Measurements from ENCODE around the gene HDAC7.
"Not testable (repeated sequence)": the region's sequence is repeated elsewhere in the genome, so short reads cannot be mapped to it uniquely, and the experiment has no call there.

Gene HDAC7

GRCh38 chr12:47813511-47814196, 6.0 kb downstream of the HDAC7 start:
- no peak for TF ChIP-seq CTCF (IDR thresholded peaks at IDR 0.05; ENCODE audit: low read depth, low read length)
- peak overlapping the region; percentile 19 to 38 for H3K4me3 ChIP-seq (replicated peaks in 1 of 2; ENCODE audit: low read depth in 2 of 2, low read length in 2 of 2)
- peak in 1 of 2 donors; percentile 50 for DNase-seq (ENCODE audit: low read depth in 2 of 2)

DNA sequence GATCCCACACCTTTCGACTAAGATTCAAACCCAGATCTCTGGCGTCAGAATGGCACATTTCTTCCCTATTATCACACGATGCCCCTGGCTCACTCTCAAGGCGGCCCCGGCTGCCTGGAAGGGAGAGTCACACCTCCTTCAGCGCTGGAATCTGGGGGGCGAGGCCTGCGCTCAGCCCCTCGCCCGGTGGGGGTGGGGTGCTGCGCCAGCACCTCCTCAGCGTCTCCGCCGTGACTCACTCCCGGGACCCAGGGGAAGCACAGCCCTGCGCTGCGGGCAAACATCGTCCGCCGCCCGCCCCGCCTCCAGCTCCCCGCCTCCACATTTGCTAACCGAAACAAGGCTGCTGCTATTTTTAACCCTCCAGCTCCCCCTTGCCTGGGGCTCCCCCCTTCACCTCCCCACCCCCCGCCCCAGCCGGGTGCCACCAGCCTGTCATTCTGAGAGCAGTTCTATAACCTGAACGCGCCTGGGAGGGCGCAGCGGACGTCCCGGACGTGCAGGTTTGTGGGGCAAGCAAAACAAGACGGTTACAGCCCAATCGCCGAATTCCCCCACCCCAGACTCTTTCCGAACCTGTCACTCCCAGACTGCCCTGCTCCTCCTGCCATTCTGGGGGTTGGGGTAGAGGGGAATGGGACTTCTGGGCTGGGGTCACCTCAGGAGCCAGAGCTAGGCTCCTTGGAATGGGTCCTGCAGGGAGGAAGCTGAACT, 6.7 kb downstream of the HDAC7 start:
- TF ChIP-seq CTCF (IDR thresholded peaks at IDR 0.05; ENCODE audit: low read depth, low read length): no peak
- DNase-seq (ENCODE audit: low read depth in 2 of 2): peak; percentile 82 to 93

GRCh38 chr12:47811581-47812484, 7.9 kb downstream of the HDAC7 start:
- peak overlapping the region in 1 of 2 donors; percentile 16 for H3K4me3 ChIP-seq (replicated peaks in 1 of 2; ENCODE audit: low read depth in 2 of 2, low read length in 2 of 2)
- TF ChIP-seq CTCF (IDR thresholded peaks at IDR 0.05; ENCODE audit: low read depth, low read length): no peak
- peak; percentile 92 to 93 for DNase-seq (ENCODE audit: low read depth in 2 of 2)

More for the DNA sequence above, 6.7 kb downstream of the HDAC7 start:
- peak overlapping the region; percentile 19 to 38 for H3K4me3 ChIP-seq (replicated peaks in 1 of 2; ENCODE audit: low read depth in 2 of 2, low read length in 2 of 2)

DNA sequence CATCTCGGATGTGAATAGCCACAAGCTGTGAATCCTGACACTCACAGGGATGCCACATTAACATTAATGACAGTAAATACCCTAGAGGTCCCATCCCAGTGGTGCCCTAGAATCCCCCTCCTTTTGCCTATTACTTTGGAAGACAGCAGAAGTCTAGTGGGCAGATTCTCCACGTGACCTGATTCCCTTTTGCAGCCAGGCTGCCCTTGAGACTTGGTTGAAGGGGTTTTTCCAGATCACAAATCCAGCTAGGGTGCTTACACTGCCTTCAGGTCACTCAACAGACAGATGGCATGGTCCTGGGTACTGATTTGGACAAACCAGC, 8.7 kb downstream of the HDAC7 start:
- H3K4me3 ChIP-seq (replicated peaks in 1 of 2; ENCODE audit: low read depth in 2 of 2, low read length in 2 of 2): no peak overlapping the region
- DNase-seq (ENCODE audit: low read depth in 2 of 2): peak in 1 of 2 donors; percentile 15
- no peak for TF ChIP-seq CTCF (IDR thresholded peaks at IDR 0.05; ENCODE audit: low read depth, low read length)

DNA sequence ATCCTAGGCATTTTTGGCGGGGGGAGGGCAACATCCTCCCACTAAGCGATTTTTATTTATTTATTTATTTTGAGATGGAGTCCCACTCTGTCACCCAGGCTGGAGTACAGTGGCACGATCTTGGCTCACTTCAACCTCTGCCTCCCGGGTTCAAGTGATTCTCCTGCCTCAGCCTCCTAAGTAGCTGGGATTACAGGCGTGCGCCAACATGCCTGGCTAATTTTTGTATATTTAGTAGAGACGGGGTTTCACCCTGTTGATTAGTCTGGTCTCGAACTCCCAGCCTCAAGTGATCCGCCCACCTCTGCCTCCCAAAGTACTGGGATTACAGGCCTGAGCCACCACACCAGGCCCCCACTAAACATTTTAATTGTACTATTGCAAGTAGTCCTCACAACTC, 10.2 kb downstream of the HDAC7 start:
- H3K4me3 ChIP-seq (replicated peaks in 1 of 2; ENCODE audit: low read depth in 2 of 2, low read length in 2 of 2); DNase-seq (ENCODE audit: low read depth in 2 of 2): not testable (repeated sequence)

GRCh38 chr12:47808574-47809365, 10.9 kb downstream of the HDAC7 start:
- H3K4me3 ChIP-seq (replicated peaks in 1 of 2; ENCODE audit: low read depth in 2 of 2, low read length in 2 of 2): no peak overlapping the region
- TF ChIP-seq CTCF (IDR thresholded peaks at IDR 0.05; ENCODE audit: low read depth, low read length): peak; percentile 36

More at GRCh38 chr12:47808574-47809365, 10.9 kb downstream of the HDAC7 start:
- DNase-seq (ENCODE audit: low read depth in 2 of 2): peak in 1 of 2 donors; percentile 58

All from cardiac fibroblast (primary cell).